ENCODE results near the gene ATG5.
"Not testable (repeated sequence)": the region's sequence is repeated elsewhere in the genome, so short reads cannot be mapped to it uniquely, and the experiment has no call there.

ATG5 gene

DNA sequence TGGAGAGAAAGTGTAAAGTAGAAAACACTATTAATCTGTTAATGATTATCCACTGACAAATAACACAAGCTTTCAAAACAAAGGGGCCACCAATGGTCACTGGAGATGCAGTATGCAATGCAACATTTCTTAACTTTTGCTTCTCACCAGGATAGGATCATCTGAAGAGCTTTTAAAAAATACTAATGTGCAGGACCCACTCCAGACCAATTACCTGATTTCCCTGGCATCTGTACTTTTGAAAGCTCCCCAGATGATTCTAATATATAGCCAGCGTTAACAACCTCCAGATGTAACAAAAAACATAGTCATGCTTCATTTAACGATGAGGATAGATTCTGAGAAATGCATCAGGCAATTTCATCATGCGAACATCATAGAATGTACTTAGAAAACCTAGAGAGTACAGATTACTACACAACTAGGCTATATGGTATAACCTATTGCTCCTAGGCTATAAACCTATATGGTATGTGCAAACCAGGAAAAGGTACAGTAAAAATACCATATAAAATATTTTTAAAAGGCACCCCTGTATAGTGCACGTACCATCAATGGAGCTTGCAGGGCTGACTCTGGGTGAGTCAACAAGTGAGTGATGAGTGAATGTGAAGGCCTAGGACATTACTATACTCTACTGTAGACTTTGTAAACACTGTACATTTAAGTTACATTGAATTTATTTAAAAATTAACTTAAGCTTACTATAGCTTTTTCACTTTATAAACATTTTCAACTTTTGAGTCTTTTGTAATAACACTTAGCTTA lies 69.2 kb downstream of the ATG5 start:
- no peak for DNase-seq

DNA sequence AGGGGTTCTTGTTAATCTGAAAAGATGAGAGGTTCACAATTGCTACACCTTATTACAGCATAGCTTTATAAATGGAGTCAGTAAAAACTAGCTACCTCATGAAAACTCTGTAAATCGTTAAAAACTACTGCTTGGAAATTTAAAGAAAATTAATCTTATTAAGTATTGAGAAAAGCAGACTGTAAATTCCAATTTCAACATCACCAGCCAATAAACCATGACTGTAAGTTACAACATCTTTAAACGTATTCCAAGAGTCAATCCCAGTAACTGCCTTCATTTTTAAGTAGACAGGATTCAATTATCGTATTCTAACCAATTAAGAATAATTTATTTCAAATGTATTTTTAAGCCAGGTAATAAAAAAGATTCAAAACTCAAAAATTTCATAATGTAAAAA lies 70.3 kb downstream of the ATG5 start:
- DNase-seq: no peak

DNA sequence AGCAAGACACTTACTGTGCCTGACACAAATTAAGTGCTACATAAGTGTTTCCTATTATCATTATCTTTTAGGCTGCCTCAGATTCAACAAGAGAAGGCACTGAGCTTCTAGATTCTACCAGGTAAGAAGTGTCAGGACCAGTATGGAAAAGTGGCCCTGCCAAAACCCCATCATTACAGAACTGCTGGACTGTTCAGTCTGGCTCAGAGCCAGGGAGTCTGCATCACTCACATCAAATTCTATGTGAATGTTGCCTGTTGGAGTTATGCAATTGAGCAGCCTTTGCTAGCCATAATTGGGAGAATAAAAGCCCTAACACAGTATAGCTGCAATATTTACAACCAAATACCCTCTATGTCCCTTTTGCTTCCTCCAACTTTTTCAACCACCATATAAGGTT lies 70.9 kb downstream of the ATG5 start:
- no peak for DNase-seq

DNA sequence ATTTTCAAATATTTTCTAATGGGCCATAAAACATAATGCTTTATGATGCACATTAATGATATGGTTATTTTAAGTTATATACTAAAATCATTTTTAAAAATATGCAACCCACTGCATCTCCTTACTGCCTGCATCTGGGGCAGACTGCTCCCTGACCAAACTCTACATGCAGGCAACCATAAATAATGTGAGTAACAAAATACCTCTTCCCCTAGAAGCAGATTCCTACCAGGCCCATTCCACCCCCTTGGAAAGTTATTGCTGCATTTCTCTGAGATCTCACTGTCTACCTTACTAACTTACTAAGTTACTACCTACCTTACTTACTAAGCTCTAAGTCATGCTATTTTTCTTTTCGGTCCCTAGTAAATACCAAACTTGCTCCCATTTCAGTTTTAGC lies 71.8 kb downstream of the ATG5 start:
- DNase-seq: no peak

DNA sequence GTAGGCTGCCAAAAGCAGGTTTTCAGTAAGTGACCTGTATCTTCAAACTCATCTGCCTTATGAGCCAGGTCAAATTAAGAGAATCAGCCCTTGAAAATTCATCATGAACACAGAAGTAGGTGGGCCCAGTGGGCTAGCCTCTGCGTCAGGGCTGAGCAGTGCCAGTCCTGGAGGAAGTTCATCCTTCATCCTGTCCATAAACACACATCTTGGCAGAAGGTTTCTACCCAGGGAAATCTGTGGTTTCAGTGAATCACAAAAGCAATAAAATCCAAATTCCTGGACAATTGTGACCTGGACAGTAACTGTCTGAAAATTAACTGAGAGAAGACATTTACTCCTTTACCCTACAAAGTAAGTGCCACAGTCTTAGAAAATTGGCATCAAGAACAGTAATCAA lies 72.4 kb downstream of the ATG5 start:
- no peak for DNase-seq

DNA sequence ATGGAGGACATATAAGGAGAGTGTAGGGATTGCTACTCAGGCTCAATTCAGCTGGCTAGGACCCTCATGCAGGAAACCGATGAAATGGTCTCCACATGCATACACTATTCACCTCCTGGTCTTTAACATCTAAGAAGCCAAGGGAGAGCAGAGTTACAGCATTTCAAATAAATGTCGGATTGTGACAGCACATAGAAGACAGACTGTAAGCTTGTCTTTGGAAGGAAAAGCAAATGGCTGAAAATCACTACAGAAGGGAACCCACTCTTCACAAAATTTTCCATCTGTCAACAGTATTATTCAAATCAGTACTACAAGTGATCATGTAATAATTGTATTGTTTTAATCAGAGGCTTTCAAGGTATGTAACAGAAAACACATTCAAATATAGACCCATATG lies 72.9 kb downstream of the ATG5 start:
- DNase-seq: no peak

DNA sequence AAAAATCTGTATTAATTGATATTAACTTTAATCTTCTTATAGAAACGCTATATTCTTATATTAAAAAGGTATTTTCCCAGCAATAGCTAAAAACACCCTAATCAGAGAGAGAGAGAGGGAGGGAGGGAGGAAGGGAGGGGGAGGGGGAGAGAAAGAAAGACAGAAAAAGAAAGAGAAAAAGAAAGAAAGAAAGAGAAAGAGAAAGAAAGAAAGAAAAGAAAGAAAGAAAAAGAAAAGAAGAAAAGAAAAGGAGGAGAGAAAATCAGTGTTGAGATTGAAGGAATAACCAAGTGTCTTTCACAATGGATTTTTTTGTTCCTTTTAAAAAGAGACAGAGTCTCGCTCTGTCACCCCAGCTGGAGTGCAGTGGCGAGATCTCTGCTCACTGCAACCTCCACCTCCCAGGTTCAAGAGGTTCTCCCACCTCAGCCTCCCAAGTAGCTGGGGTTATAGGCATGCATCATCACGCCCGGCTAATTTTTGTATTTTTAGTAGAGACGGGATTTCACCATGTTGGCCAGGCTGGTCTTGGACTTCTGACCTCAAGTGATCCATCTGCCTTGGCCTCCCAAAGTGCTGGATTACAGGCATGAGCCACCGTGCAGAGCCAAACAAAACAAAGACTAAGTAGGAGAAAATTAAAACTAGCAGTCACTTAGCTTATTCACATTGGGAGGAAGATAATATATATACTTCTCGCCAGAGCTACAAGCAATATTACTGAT lies 73.9 kb downstream of the ATG5 start:
- not testable (repeated sequence) for DNase-seq

DNA sequence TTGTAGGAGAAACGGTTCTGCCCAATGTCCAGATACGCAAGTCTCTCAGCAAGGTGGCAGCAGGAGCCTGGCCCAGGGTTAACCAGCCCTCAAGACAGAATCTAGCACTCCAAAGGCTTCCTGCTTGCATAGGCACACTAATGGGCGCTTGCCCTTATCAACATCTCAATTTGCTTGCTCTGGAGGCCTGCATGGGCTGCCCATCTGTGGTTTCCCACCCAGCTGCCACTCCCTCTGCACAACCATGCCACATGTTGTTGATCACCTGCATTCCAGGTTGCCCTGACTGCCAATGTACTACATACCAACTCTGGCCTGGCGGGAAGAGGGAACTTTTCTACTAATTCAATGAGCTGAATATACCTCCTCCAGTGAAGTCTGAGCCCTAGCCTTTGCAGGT lies 74.6 kb downstream of the ATG5 start:
- DNase-seq: no peak

DNA sequence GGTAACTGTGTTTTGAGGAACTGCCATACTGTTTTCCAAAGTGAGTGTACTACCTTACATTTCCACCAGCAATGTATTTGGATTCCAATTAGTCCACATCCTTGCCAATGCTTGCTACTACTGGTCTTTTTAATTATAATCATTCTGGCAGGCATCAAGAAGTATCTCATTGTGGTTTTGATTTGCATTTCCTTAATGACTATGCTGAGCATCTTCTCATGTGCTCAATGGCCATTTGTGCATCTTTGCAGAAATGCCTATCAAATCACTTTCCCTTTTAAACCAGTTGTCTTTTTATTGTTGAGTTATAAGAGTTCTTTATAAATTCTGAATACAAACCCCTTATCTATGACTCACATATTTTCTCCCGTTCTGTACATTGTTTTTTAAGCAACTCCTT lies 75.9 kb downstream of the ATG5 start:
- no peak for DNase-seq

DNA sequence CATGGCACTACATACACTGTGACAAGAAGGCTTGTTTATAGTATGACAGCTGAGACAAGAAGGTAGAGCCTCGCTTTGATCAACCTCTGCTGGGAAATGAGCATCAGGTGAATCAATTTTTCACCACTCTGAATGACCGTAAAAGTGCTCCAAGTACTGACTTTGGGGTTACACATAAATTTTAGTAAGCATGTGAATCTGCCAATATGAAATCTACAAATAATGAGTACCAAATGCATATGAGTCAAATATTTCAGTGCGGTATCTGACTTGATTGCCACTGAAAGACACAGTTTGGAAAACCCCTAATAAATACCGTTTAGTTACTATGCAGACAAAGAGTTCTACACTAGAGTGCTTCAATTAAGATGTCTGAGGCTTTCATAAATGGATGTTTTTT lies 77.8 kb downstream of the ATG5 start:
- DNase-seq: no peak

DNA sequence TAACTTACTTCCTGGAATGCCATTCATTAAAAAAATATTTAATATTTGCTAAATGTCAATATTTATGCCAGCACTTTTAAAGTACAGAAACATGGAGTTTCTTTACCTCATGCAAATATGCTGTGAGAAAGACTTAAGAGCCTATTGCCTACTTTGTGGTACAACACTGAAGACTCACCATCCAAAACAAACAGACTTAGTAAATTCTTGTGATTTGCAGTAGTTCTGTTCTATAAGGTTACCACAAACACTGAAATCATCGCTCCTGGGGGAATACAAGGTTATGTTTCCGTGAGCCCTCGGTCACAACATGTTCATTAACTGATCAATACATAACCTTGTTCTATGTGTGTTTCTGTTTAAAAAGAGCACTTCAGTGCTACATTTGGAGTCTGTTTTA lies 78.3 kb downstream of the ATG5 start:
- no peak for DNase-seq

DNA sequence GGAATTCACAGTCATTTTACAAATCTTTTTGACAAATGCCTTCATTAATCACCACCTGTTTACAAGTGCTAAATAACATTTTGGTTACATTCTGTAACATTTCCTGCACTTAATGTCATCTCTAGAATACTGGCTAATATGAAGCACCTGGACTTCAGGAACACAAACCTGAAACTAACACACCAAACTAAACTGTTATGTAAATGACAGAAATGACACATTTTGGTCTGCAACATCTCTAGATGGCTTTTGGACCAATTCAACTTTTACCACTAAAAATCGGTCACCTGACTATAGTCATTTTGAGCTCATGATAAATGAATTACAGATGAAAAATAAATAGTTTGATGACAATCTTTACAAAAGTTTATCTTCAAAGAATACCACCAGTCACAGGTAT lies 80.6 kb downstream of the ATG5 start:
- no peak for DNase-seq

DNA sequence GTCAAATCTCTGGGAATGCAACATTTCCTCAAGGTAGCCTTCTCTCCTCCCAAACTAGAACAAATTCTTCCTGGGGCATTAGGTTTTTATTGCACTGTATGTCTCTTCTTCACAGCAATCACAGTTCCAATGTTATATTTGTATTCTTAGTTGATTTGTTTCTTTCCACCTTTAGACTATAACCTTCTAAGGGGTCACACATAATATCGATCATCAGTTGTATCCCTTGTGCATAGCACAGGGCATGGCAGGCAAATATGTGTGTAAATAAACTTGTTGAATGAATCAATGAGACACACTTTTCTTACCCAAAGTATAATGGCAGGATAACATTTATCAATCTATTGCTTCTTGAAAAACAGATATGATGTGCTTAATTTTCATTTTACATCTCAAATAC lies 81.0 kb downstream of the ATG5 start:
- DNase-seq: no peak

DNA sequence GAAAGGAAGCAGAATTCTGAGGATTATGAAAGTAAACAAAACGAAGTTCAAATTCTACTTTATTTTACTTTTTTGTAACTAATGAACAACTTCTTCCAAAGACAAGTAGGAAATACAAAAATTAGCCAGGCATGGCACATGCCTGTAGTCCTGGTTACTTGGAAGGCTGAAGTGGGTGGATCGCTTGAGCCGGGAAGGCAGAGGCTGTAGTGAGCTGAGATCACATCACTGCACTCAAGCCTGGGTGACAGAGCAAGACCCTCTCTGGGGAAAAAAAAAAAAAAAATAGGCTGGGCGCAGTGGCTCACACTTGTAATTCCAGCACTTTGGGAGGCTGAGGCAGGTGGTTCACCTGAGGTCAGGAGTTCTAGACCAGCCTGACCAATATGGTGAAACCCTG lies 82.3 kb downstream of the ATG5 start:
- no peak for DNase-seq

DNA sequence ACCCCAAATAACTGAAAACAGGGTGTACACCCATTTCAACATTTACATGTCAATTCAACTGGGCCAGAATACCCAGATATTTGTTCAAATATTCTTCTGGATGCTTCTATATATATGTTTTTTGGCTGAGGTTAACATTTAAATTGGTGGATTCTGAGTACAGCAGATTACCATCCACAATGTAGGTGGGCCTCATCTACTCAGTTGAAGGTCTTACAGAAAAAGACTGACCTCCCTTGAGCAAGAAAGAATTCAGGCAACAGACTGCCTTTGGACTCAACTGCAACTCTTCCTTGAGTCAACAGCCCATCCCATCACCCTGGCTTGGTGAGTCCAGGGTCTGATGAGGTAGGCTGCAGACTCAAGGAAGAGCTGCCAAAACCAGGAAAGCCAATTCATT lies 84.1 kb downstream of the ATG5 start:
- no peak for DNase-seq

DNA sequence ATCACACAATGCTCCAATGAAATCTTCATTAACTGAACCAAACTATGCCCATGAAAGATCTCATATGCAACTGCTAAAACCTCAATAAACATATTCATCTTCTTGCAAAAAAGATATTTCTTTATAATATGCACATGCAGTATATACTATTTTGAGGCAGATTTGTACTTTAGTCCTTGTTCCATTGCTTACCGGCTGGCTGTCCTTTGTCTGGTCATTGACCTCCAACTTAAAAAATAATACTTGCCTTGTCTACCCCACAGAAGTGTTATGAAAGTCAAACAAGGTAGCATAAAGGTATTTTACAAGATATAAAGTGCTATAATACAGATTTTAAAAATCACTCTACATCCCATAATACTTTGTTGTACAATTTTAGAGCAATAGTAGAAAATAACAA lies 88.3 kb downstream of the ATG5 start:
- DNase-seq: no peak

DNA sequence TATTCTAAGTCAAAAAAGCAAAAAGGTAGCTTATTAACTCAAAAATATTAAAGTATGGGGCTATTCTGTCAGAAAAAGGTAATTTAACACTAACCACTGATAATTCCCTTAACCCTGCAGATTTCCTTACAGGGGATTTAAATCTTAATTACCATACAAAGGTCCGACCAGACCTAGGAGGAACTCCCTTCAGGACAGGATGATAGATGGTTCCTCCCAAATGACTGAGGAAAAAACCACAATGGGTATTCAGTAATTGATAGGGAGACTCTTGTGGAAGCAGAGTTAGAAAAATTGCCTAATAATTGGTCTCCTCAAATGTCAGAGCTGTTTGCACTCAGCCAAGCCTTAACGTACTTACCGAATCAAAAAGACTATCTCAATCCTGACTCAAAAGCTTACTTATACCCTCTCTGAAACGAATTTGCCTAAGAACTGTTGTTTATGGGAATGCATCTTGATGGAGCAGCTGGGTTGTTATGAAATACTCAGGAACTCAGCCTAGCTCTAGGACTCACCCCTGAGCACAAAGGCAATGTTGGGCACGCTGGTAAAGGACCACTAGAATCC lies 95.6 kb downstream of the ATG5 start:
- DNase-seq: not testable (repeated sequence)

DNA sequence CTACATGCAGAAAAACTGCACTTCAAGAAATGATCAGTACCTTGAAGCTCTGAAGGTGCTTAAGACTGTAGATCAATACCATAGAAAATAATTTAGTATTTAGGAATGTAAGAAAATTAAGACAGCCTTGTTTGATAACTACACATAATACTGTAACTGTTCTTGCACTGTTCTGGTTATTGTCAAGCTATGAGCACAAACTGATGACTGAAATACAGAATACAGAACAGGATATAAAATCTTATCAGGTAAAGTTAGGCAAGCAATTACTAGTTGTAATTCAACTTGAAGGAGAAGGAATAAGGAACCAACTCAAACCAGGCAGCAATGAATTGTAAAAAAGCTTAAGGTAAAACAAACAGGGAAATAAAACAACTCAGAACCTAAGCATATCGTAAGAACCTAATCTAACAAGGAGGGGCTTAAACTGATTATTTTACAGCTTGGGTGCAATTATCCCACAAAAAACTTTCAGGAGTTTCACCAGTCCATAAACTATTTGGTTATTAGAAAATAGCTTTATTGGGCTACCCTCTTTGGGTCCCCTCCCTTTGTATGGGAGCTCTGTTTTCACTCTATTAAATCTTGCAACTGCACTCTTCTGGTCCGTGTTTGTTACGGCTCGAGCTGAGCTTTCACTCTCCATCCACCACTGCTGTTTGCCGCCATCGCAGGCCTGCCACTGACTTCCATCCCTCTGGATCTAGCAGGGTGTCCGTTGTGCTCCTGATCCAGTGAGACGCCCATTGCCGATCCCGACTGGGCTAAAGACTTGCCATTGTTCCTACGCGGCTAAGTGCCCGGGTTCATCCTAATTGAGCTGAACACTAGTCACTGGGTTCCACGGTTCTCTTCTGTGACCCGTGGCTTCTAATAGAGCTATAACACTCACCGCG lies 97.7 kb downstream of the ATG5 start:
- DNase-seq: no peak

DNA sequence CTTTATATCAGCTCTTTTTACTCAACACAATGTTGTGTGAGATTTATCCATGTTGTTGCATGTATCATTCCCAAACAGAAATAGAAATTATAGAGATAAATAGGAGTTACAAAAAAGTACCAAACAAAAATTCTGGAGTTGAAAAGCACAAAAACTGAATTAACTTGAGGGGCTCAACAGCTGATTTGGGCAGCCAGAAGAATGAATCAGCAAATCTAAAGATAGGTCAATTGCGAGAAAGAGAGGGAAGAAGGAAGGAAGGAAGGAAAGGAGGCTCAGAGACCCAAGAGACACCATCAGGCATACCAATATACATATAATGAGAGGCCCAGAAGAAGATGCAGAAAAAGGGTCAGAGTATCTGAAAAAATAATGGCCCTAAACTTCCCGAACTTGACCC lies 98.9 kb downstream of the ATG5 start:
- DNase-seq: no peak

DNA sequence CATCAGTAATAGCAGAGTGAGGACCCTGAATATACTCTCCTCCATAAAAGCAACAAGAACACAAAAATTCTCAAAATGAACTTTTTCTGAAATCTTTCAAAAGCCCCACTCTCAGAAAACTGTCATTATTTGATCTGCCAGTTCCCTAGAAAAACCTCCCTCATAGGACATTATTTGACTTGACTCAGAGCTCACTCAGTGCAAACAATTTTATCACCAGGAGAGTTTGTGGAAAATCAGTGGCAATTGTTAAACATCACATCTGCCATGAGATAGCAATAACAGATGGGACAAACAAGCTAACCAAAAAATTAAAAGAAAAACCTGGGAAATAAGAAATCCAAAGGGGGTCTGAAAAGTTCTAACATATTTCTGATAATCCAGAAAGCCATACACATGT lies 100.0 kb downstream of the ATG5 start:
- no peak for DNase-seq

DNA sequence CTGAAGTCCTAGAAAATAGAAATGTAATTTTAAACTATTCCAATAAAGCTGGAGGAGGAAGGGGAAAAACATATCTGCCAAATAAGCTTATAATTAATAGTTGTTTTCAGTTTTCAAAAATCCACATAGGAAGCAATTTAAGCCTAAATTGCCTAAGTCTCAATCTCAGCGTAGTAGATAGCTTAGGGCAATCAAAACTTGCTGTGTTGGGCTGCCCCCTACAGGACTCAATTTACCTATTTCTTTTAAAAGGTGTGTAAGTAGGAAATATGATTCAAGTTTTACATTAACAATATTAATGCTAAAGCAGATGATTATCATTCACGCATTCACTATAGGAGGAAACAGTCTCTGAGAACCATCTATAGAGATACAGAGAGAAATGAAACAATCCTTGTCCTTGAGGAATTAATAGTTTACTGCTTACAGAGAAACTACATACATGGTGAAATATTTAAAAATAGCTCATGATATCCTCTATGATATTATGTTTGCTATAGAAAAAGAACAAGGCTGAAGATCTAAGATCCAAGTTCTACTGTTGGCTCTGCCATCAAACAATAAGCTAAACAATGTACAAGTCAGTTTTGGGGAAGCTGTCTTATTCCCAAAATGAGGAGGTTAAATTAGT lies 102.1 kb downstream of the ATG5 start:
- DNase-seq: peak; percentile 58

DNA sequence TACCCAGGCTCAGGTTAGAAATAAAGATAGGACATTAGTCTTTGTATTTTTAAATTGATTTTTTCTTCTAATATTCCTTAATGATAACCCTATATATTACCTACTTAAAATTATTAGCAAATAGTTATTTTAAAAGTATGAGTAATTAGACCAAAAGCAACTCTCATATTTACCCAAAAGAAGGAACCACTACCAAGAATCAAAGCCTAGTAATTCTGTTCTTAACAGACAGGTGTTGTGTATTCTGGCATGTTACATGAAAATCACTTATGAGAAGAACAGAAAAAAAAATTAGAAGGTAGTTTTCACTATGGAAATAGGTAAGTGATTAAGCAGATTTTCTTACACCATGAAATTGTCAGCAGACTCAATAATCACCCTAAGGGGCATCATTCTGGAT lies 105.1 kb downstream of the ATG5 start:
- no peak for DNase-seq

DNA sequence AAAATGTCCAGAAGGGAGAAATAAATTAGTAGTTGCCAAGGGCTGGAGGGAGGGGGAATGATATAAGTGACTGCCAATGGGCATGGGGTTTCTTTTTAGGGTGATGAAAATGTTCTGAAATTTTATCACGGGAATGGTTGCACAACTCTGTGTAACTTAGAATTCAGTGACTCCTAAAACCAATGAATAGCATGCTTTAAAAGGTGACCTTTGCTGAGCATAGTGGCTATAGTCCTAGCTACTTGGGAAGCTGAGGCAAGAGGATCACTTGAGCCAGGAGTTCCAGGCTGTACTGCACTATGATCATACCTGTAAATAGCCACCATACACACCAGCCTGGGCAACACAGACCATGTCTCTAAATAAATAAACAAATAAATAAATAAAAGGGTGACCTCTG lies 109.0 kb downstream of the ATG5 start:
- DNase-seq: no peak

Data from T-helper 9 cell (primary cell).